ENCODE data around the gene CNKSR3. TPM values are rescaled to one million over a fixed set of nuclear protein-coding genes. Genes with fewer than 3 reads are reported as not detected.

The CNKSR3 gene
- total and polyA plus RNA-seq, 2 experiments from 2014 or later, result 1.9 to 5.7 TPM

DNA sequence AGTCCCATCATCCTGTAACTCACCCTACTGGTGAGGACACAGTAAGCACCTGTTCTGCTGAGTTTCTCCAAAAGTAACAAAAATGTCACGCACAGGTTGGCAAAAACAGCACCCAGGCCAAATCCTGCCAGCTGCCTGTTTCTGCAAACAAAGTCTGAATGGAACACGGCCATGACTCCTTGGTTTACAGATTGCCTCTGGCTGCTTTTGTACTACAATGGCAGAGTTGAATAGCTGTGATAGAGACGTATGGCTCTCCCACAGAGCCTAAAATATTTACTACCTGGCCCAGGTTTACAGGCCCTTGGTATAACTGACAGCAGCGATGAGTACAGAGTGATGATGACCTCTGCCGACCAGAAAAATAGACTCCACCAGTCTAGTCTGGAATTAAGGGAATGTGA is 52.6 kb downstream of the CNKSR3 start (continued):
- TF ChIP-seq, protein P1, sequence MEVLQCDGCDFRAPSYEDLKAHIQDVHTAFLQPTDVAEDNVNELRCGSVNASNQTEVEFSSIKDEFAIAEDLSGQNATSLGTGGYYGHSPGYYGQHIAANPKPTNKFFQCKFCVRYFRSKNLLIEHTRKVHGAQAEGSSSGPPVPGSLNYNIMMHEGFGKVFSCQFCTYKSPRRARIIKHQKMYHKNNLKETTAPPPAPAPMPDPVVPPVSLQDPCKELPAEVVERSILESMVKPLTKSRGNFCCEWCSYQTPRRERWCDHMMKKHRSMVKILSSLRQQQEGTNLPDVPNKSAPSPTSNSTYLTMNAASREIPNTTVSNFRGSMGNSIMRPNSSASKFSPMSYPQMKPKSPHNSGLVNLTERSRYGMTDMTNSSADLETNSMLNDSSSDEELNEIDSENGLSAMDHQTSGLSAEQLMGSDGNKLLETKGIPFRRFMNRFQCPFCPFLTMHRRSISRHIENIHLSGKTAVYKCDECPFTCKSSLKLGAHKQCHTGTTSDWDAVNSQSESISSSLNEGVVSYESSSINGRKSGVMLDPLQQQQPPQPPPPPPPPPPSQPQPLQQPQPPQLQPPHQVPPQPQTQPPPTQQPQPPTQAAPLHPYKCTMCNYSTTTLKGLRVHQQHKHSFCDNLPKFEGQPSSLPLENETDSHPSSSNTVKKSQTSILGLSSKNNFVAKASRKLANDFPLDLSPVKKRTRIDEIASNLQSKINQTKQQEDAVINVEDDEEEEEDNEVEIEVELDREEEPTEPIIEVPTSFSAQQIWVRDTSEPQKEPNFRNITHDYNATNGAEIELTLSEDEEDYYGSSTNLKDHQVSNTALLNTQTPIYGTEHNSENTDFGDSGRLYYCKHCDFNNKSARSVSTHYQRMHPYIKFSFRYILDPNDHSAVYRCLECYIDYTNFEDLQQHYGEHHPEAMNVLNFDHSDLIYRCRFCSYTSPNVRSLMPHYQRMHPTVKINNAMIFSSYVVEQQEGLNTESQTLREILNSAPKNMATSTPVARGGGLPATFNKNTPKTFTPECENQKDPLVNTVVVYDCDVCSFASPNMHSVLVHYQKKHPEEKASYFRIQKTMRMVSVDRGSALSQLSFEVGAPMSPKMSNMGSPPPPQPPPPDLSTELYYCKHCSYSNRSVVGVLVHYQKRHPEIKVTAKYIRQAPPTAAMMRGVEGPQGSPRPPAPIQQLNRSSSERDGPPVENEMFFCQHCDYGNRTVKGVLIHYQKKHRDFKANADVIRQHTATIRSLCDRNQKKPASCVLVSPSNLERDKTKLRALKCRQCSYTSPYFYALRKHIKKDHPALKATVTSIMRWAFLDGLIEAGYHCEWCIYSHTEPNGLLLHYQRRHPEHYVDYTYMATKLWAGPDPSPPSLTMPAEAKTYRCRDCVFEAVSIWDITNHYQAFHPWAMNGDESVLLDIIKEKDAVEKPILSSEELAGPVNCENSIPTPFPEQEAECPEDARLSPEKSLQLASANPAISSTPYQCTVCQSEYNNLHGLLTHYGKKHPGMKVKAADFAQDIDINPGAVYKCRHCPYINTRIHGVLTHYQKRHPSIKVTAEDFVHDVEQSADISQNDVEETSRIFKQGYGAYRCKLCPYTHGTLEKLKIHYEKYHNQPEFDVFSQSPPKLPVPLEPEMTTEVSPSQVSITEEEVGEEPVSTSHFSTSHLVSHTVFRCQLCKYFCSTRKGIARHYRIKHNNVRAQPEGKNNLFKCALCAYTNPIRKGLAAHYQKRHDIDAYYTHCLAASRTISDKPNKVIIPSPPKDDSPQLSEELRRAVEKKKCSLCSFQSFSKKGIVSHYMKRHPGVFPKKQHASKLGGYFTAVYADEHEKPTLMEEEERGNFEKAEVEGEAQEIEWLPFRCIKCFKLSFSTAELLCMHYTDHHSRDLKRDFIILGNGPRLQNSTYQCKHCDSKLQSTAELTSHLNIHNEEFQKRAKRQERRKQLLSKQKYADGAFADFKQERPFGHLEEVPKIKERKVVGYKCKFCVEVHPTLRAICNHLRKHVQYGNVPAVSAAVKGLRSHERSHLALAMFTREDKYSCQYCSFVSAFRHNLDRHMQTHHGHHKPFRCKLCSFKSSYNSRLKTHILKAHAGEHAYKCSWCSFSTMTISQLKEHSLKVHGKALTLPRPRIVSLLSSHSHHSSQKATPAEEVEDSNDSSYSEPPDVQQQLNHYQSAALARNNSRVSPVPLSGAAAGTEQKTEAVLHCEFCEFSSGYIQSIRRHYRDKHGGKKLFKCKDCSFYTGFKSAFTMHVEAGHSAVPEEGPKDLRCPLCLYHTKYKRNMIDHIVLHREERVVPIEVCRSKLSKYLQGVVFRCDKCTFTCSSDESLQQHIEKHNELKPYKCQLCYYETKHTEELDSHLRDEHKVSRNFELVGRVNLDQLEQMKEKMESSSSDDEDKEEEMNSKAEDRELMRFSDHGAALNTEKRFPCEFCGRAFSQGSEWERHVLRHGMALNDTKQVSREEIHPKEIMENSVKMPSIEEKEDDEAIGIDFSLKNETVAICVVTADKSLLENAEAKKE (CRISPR knock-in tag; IDR thresholded peaks at IDR 0.05), result no peak
- TF ChIP-seq CREB1 (CRISPR knock-in tag; IDR thresholded peaks at IDR 0.05; ENCODE audit: low read depth) (no peak), JUNB (IDR thresholded peaks at IDR 0.05; ENCODE audit: unreplicated experiment) (no peak), EZH2 (IDR thresholded peaks at IDR 0.05; ENCODE audit: low read depth, unreplicated experiment) (no peak)

DNA sequence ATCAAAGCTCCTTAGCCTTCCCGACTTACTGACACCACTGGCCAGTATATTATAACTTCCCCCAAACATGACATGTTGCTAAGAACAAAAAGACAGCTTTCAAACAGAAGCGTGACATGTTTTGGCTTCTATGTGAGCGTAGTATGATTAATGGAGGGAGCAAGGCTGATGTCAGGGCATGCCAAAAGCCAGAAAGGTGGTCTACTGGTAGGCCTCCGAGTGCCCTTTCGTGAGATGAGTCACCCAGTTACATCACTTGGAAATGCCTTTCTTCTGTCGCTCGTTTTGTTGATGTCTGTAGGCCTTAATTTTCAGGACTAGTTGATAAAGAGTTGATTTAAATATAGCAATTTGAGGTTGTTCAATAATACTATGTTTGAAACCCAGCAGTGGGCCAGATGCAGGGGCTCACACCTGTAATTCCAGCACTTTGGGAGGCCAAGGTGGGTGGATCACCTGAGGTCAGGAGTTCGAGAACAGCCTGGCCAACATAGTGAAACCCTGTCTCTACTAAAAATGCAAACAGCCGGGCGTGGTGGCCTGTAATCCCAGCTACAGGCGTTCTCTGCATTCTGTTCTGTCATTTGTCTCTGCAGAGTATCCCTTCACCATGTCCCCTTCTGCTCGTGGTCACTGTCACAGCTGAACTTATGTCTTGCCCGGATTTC is 53.3 kb downstream of the CNKSR3 start:
- no peak overlapping the region for H3K4me3 ChIP-seq
- H4K20me1 ChIP-seq (replicated peaks; ENCODE audit: insufficient read depth), result no peaks in the 10 kb centered on the region
- no peak overlapping the region for H3K4me2 ChIP-seq
- H3K9me2 ChIP-seq (ENCODE audit: insufficient read depth), result no peaks in the 10 kb centered on the region
- no peak overlapping the region for H3K4me3 Mint-ChIP-seq
- no peak overlapping the region for H3K27ac Mint-ChIP-seq
- no peak overlapping the region for H3K27ac ChIP-seq (ENCODE audit: low read depth)
- H3F3A ChIP-seq (replicated peaks; ENCODE audit: low read depth), result no peaks in the 10 kb centered on the region
- H3K4me1 ChIP-seq (ENCODE audit: insufficient read depth), result peaks cover 13% of the 10 kb centered on the region
- no peaks in the 10 kb centered on the region for H3K27me3 Mint-ChIP-seq (ENCODE audit: insufficient read depth, low read depth, poor library complexity)
- H3K9me3 Mint-ChIP-seq, result no peaks in the 10 kb centered on the region
- H3K4me1 Mint-ChIP-seq, result peaks cover 32% of the 10 kb centered on the region
- ATAC-seq (no peak), DNase-seq (ENCODE audit: low spot score) (no peak)
- no peaks in the 10 kb centered on the region for H3K27me3 ChIP-seq (ENCODE audit: insufficient read depth)
- no peak overlapping the region for H2AFZ ChIP-seq
- no peaks in the 10 kb centered on the region for H3K36me3 ChIP-seq (ENCODE audit: insufficient read depth)
- H3K36me3 Mint-ChIP-seq (ENCODE audit: low read depth), result no peaks in the 10 kb centered on the region
- H3K79me2 ChIP-seq (replicated peaks; ENCODE audit: insufficient read depth), result 0 out of 2 replicates have a peak, but pooled peaks cover 3% of the 10 kb centered on the region
- no peak for TF ChIP-seq JUNB (IDR thresholded peaks at IDR 0.05; ENCODE audit: unreplicated experiment)
- no peak for TF ChIP-seq STAT1 (IDR thresholded peaks at IDR 0.05; ENCODE audit: unreplicated experiment)
- TF ChIP-seq ZNF331 (CRISPR knock-in tag; IDR thresholded peaks at IDR 0.05; ENCODE audit: low read depth), result no peak
- TF ChIP-seq, protein P2, sequence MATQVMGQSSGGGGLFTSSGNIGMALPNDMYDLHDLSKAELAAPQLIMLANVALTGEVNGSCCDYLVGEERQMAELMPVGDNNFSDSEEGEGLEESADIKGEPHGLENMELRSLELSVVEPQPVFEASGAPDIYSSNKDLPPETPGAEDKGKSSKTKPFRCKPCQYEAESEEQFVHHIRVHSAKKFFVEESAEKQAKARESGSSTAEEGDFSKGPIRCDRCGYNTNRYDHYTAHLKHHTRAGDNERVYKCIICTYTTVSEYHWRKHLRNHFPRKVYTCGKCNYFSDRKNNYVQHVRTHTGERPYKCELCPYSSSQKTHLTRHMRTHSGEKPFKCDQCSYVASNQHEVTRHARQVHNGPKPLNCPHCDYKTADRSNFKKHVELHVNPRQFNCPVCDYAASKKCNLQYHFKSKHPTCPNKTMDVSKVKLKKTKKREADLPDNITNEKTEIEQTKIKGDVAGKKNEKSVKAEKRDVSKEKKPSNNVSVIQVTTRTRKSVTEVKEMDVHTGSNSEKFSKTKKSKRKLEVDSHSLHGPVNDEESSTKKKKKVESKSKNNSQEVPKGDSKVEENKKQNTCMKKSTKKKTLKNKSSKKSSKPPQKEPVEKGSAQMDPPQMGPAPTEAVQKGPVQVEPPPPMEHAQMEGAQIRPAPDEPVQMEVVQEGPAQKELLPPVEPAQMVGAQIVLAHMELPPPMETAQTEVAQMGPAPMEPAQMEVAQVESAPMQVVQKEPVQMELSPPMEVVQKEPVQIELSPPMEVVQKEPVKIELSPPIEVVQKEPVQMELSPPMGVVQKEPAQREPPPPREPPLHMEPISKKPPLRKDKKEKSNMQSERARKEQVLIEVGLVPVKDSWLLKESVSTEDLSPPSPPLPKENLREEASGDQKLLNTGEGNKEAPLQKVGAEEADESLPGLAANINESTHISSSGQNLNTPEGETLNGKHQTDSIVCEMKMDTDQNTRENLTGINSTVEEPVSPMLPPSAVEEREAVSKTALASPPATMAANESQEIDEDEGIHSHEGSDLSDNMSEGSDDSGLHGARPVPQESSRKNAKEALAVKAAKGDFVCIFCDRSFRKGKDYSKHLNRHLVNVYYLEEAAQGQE (IDR thresholded peaks at IDR 0.05; ENCODE audit: unreplicated experiment), result no peak
- TF ChIP-seq, protein P3, sequence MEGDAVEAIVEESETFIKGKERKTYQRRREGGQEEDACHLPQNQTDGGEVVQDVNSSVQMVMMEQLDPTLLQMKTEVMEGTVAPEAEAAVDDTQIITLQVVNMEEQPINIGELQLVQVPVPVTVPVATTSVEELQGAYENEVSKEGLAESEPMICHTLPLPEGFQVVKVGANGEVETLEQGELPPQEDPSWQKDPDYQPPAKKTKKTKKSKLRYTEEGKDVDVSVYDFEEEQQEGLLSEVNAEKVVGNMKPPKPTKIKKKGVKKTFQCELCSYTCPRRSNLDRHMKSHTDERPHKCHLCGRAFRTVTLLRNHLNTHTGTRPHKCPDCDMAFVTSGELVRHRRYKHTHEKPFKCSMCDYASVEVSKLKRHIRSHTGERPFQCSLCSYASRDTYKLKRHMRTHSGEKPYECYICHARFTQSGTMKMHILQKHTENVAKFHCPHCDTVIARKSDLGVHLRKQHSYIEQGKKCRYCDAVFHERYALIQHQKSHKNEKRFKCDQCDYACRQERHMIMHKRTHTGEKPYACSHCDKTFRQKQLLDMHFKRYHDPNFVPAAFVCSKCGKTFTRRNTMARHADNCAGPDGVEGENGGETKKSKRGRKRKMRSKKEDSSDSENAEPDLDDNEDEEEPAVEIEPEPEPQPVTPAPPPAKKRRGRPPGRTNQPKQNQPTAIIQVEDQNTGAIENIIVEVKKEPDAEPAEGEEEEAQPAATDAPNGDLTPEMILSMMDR (conservative IDR thresholded peaks at IDR 0.05; ENCODE audit: low read depth in 2 of 2), result no peak
- no peak for TF ChIP-seq POLR2AphosphoS5 (IDR thresholded peaks at IDR 0.05; ENCODE audit: low read depth)
- TF ChIP-seq, protein P4, sequence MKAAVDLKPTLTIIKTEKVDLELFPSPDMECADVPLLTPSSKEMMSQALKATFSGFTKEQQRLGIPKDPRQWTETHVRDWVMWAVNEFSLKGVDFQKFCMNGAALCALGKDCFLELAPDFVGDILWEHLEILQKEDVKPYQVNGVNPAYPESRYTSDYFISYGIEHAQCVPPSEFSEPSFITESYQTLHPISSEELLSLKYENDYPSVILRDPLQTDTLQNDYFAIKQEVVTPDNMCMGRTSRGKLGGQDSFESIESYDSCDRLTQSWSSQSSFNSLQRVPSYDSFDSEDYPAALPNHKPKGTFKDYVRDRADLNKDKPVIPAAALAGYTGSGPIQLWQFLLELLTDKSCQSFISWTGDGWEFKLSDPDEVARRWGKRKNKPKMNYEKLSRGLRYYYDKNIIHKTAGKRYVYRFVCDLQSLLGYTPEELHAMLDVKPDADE (IDR thresholded peaks at IDR 0.05), result no peak
- TF ChIP-seq ZNF114 (CRISPR knock-in tag; IDR thresholded peaks at IDR 0.05), result no peak
- no peak for TF ChIP-seq EZH2 (IDR thresholded peaks at IDR 0.05; ENCODE audit: low read depth, unreplicated experiment)
- TF ChIP-seq CREB1 (CRISPR knock-in tag; IDR thresholded peaks at IDR 0.05; ENCODE audit: low read depth), result no peak

Measured in GM23338 (cell line).